ENCODE measurements around the gene CORO1A.
"Not testable (repeated sequence)": the region's sequence is repeated elsewhere in the genome, so short reads cannot be mapped to it uniquely, and the experiment has no call there.

CORO1A gene

GRCh38 chr16:30173054-30173453 is 10.3 kb upstream of the CORO1A start:
- no peak for DNase-seq

- DNase-seq, result not testable (repeated sequence)
These were observed 6.5 kb upstream of the CORO1A start for GRCh38 chr16:30176876-30177275.

DNA sequence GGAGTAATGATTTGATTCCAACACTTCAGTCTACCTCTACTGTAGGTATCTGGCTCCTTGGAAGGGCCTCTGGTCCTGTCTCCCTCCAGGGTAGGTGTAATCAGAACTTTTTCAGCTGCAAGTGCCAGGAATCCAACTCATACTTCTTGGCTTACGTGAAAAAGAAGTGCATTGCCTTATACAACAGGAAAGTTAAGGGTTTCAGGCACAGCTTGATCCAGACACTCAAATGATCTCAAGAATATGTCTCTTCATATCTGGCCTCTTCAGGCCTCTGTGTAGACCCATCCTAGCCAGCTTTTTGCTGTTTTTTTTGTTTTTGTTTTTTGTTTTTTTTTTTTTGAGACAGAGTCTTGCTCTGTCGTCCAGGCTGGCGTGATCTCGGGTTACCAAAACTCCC is 4.2 kb upstream of the CORO1A start:
- no peak for DNase-seq

DNA sequence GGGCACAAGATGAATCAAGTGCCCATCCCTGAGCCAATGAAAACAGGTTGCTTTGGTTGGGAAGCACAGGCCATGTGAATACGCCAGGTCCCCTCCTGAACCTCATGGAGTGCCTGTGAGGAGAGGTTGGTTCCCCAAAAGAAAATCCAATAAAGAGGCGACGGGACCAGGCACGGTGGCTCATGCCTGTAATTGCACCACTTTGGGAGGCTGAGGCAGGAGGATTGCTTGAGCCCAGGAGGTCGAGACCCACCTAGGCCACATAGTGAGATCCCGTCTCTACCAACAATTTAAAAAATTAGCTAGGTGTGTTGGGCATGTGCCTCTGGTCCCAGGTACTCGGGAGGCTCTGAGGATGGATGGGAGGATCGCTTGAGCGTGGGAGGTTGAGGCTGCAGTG is 3.5 kb upstream of the CORO1A start:
- DNase-seq, result no peak

GRCh38 chr16:30180741-30181140 is 2.7 kb upstream of the CORO1A start:
- no peak for DNase-seq

DNA sequence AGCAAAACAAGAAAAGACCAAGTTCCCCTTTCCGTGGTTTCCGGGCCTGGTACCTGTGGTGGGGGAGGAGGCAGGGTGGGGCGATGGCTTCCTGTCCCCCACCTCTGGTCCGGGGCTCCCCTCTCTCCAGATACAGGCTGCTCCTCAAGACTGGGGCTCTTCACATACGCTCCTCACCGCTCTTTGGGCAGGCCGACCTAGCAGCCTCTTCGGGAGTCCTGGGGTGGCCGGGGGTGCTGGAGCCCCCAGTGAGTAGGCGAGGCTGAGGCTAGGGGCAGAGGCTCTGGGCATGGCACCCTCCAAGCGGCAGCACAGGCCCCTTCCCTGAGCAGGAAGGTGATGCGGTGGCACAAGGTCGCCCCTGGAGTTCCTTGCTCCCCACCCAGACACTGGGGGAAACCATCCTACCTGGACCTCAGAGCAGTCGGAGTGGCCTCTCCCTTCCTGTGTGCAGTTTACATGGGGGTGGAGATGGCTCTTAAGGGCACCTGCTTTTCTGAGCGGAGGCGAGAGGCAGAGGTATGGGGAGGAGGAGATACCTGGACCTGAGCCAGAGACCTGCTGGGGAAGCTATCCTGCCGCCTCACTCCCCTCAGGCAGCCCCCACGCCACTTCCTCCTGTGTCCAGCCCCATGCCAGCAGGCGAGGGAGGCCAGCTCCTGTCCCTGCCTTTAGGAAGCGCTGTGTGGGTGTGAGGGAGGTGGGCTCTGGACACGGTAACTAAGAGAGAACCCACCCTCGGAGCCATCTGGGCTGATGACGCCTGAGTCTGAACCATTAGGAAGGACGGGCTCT is 891 bp downstream of the CORO1A start:
- peak; percentile 9 for DNase-seq

DNA sequence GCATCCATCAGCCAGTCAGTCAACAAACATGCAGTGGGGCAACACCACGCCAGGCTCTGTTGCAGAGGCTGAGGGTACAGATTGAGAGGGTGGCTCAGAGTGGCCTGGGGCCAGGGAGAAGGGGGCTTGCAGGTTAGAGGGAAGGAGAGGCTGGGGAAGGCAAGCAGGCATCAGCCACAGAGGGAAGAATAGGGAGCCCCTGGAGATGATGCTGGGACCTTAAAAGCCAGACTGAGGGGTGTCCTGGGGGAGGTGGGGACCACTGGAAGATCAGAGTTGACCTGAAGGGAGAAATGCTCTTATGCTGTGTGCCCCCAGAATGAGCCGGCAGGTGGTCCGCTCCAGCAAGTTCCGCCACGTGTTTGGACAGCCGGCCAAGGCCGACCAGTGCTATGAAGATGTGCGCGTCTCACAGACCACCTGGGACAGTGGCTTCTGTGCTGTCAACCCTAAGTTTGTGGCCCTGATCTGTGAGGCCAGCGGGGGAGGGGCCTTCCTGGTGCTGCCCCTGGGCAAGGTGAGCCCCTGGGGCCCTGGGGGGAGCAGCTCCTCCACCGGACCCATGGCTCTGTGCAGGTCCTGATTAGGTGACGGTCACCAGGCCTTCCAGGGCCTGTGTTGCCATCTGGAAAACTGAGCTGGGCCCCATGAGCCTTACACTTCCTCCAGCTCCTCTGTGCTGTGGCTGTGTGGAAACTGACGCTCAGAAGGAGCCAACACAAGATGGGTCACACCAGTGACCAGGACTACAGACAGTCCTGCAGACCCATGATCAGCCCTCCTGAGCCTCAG is 1.7 kb downstream of the CORO1A start:
- no peak for DNase-seq

DNA sequence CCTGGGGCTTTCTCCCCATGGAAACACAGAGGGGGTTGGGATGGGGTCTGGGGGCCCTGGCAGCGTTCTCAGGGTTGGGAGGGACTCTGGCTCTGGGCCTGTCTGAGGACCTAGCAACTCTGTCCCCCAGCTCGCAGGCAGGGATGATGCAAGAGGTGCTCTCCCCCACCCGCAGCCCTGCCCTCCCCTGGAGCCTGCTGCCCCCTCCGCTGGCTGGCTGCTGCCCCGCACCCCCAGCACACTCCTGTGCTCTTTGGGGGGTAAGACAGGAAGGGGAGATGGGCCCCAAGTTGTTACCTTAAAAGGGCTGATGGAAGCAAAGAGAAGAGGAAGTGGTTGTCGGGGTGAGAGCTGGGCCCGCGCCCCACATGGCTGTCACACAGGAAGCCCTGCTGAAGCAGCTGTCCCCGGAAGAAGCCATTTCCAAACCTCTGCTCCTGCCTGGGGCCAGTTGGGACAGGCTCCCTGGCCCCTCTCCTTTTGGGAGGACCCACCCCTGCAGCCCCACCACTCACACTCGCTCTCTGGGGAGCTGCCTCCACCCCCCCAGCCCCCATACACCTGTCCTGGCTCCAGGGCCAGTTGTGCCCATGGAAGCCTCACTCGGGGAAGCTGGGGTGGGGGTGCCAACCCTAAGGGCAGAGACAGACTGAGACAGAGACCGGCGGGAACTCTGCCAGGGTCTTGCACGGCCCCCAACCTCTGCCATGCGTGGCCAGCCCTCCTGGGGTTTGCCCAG is 2.5 kb downstream of the CORO1A start:
- no peak for DNase-seq

- DNase-seq, result no peak
These were observed 3.0 kb downstream of the CORO1A start for GRCh38 chr16:30186444-30186781.

DNA sequence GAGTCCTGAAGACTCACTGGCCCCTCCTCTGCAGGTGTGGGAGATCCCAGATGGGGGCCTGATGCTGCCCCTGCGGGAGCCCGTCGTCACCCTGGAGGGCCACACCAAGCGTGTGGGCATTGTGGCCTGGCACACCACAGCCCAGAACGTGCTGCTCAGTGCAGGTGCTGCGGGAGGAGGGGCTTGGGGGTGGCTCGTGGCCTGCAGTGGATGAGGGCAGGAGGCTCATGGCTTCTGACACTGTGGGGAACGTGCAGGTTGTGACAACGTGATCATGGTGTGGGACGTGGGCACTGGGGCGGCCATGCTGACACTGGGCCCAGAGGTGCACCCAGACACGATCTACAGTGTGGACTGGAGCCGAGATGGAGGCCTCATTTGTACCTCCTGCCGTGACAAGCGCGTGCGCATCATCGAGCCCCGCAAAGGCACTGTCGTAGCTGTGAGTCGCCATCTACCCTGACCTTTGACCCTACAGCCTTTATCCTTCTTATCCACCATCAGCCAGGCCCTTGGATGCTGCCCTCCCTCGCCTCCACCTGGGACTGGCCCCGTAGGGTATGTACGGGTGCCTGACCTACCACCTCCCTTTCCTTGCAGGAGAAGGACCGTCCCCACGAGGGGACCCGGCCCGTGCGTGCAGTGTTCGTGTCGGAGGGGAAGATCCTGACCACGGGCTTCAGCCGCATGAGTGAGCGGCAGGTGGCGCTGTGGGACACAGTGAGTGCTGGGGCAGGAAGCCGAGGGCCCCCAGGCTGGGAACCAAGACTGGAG is 3.6 kb downstream of the CORO1A start:
- no peak for DNase-seq

GRCh38 chr16:30187556-30187865 is 4.1 kb downstream of the CORO1A start:
- no peak for DNase-seq

GRCh38 chr16:30187971-30188561 is 4.7 kb downstream of the CORO1A start:
- no peak for DNase-seq

GRCh38 chr16:30191158-30191557 is 7.8 kb downstream of the CORO1A start:
- DNase-seq, result not testable (repeated sequence)

DNA sequence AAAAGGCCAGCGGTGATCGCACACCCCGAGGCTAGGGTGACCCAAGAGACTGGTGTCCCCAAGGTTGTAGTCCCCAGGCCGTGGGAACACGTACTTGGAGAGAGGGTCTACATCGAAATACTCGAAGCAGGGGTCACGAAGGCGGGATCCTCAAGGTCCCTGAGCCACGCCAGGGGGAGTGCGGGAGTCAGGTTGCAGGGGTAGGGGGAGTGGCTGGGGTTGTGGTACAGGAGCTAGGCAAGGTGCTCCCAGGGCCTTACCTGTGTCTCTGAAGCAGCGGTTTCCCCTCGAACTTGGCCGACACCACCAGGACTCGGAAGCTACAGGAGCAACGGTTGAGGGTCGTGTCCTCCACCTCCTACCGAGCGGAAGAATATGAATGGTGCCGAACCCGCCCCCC is 9.7 kb downstream of the CORO1A start:
- not testable (repeated sequence) for DNase-seq

DNA sequence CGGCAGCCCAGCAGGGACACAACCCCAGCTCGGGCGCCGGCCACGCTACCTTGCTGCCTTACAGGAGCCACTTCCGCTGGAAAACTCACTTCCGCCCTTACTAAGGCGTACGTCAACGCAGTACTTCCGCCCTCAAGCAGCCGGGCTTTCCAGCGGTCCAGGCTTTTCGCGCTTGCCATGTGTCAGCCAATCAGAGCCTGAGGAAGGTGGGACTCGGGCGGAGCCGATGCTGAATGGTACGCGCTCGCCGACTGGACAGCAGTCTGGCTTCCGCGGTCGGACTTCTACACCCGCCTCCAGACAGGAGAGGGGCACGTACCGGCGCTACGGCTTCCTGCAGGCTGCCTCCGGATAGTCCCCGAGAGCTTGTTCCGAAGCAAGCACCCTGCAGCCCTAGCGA is 10.2 kb downstream of the CORO1A start, which contains the start of the genes BOLA2B and SLX1A:
BOLA2B (minus strand) TSS at position 52 of the 400 bp plus-strand sequence. CDS start 71 bp downstream, outside the sequence.
SLX1A (plus strand) TSS at position 261 of the 400 bp plus-strand sequence. CDS start 210 bp downstream, outside the sequence.
- not testable (repeated sequence) for DNase-seq

DNA sequence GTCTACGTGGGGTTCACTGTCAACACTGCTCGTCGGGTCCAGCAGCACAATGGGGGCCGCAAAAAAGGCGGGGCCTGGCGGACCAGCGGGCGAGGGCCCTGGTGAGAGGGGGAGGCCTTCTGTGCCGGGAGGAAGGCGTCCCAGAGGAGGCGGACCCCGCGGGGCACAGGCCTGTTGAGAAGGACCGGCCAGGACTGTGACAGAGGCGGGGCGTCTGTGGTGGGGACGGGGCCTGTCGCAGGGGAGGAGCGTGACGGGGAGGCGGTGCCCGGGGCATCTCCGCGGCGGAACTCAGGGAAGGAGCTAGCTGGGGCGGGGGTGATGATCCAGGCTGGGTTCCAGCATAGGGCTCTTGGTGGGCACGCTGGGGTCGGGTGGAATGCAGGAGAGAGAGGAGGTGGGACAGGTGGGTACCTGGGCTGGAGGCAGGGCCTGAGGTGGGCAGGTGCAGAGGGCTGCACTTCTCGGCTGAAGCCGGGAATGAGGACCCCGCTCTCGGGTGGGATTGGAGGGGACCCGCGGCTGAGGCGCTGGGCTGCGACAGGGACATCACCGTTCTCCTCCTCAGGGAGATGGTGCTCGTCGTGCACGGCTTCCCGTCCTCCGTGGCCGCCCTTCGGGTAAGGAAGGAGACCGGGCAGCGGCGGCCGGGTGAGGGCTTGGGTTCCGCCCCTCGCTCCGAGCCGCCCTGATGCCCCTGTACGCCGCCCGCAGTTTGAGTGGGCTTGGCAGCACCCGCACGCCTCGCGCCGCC is 10.9 kb downstream of the CORO1A start:
- DNase-seq, result not testable (repeated sequence)

- not testable (repeated sequence) for DNase-seq
These were observed 13.6 kb downstream of the CORO1A start for GRCh38 chr16:30197001-30197400.

DNA sequence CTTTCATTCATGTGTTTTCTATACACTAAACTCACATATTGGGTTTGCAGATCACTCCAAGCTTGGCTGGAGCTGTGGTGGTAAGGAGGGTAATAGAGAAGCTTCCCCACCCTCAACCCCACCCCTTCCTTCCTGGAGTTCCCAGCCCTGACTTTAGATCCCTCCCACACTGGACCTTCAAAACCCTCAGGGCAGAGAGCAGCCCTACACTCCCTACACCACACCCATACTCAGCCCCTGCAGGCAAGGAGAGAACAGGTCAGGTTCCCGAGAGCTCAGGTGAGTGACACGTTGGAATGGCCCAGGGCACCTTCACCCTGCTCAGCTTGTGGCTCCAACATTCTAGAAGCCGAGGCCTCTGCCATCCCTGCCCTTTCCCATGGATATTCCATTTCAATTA is 15.6 kb downstream of the CORO1A start, which contains the start of gene SULT1A3:
SULT1A3 (plus strand) TSS at position 207 of the 400 bp plus-strand sequence. CDS start 1,474 bp downstream, outside the sequence.
- not testable (repeated sequence) for DNase-seq

- not testable (repeated sequence) for DNase-seq
These were observed 16.4 kb downstream of the CORO1A start for GRCh38 chr16:30199608-30200343.

GRCh38 chr16:30205541-30206236 is 22.3 kb downstream of the CORO1A start:
- DNase-seq, result not testable (repeated sequence)
